CD4-positive, CD25-positive, alpha-beta regulatory T cell (primary cell): ENCODE results near the gene MIER2. TPM values are rescaled to one million over a fixed set of nuclear protein-coding genes. Genes with fewer than 3 reads are reported as not detected.

Experiments
- polyA plus RNA-seq, 4 donors: library from polyadenylated mRNA; unstranded; fragments of 300-500 nt; fragmentation: Illumina TruSeq; gene quantifications; one replicate each; pipeline ENCODE4 v1.2.3, GENCODE V29; 2021
- total RNA-seq: library from RNA; stranded (reverse); gene quantifications from one replicate; pipeline ENCODE4 v1.2.3, GENCODE V29; 2022

MIER2 gene
- total and polyA plus RNA-seq, 5 donors from 2014 or later: 2.0 to 15.8 (median 3.0) TPM

Other genes starting within 250 kb of the MIER2 start
- not detected for gene OR4F17, start 237.7 kb downstream of the MIER2 start, total RNA-seq
- gene OR4F17, start 237.7 kb downstream of the MIER2 start, polyA plus RNA-seq: not detected
- 0.12 TPM for gene PLPP2, start 53.4 kb downstream of the MIER2 start, total RNA-seq
- under 1 TPM in 1 of 4 donors, not detected in 3; 0.22 TPM for gene PLPP2, start 53.4 kb downstream of the MIER2 start, polyA plus RNA-seq
- not detected for gene C2CD4C, start 64.4 kb upstream of the MIER2 start, total RNA-seq
- gene C2CD4C, start 64.4 kb upstream of the MIER2 start, polyA plus RNA-seq: not detected
- not detected for gene SHC2, start 116.2 kb upstream of the MIER2 start, total RNA-seq
- gene SHC2, start 116.2 kb upstream of the MIER2 start, polyA plus RNA-seq: not detected
- gene MADCAM1, start 151.7 kb upstream of the MIER2 start, total RNA-seq: 0.52 TPM
- gene MADCAM1, start 151.7 kb upstream of the MIER2 start, polyA plus RNA-seq: under 1 TPM in 3 of 4 donors, not detected in 1; 0.16 to 0.33 (median 0.31) TPM
- 19.3 TPM for gene TPGS1, start 162.7 kb upstream of the MIER2 start, total RNA-seq
- gene TPGS1, start 162.7 kb upstream of the MIER2 start, polyA plus RNA-seq: 10 to 100 TPM; 18.2 to 44.4 (median 37.3) TPM
- gene CDC34, start 187.0 kb upstream of the MIER2 start, total RNA-seq: 39.2 TPM
- 10 to 100 TPM; 32.2 to 37.8 (median 34.8) TPM for gene CDC34, start 187.0 kb upstream of the MIER2 start, polyA plus RNA-seq
- gene GZMM, start 199.3 kb upstream of the MIER2 start, total RNA-seq: 38.3 TPM
- gene GZMM, start 199.3 kb upstream of the MIER2 start, polyA plus RNA-seq: 100 to 1,000 TPM in 1 of 4 donors, 10 to 100 TPM in 3; 61.5 to 124 (median 90.0) TPM
- 132 TPM for gene BSG, start 227.8 kb upstream of the MIER2 start, total RNA-seq
- gene BSG, start 227.8 kb upstream of the MIER2 start, polyA plus RNA-seq: 100 to 1,000 TPM; 282 to 338 (median 300) TPM
- 1.2 TPM for gene HCN2, start 245.1 kb upstream of the MIER2 start, total RNA-seq
- not detected for gene HCN2, start 245.1 kb upstream of the MIER2 start, polyA plus RNA-seq